ENCODE results near the gene TARS3. TPM values are rescaled to one million over a fixed set of nuclear protein-coding genes. Genes with fewer than 3 reads are reported as not detected.

Gene TARS3
- total RNA-seq, 1 donor from 2014 or later, result 10.4 TPM

GRCh38 chr15:101648356-101648755 lies 75.9 kb downstream of the TARS3 start:
- no peak for DNase-seq (ENCODE audit: low read depth)
- TF ChIP-seq, protein P1, sequence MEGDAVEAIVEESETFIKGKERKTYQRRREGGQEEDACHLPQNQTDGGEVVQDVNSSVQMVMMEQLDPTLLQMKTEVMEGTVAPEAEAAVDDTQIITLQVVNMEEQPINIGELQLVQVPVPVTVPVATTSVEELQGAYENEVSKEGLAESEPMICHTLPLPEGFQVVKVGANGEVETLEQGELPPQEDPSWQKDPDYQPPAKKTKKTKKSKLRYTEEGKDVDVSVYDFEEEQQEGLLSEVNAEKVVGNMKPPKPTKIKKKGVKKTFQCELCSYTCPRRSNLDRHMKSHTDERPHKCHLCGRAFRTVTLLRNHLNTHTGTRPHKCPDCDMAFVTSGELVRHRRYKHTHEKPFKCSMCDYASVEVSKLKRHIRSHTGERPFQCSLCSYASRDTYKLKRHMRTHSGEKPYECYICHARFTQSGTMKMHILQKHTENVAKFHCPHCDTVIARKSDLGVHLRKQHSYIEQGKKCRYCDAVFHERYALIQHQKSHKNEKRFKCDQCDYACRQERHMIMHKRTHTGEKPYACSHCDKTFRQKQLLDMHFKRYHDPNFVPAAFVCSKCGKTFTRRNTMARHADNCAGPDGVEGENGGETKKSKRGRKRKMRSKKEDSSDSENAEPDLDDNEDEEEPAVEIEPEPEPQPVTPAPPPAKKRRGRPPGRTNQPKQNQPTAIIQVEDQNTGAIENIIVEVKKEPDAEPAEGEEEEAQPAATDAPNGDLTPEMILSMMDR (IDR thresholded peaks at IDR 0.05; ENCODE audit: insufficient read depth, low read length, poor library complexity, severe bottlenecking), result no peak
- H3K27me3 ChIP-seq (ENCODE audit: control insufficient read depth, insufficient read depth, low read length), result no peaks in the 10 kb centered on the region
- no peak overlapping the region for H3K4me3 ChIP-seq (ENCODE audit: low read depth, low read length)
- peaks cover 2% of the 10 kb centered on the region for H3K36me3 ChIP-seq (ENCODE audit: control insufficient read depth, insufficient read depth, low read length)

- TF ChIP-seq, protein P1 (IDR thresholded peaks at IDR 0.05; ENCODE audit: insufficient read depth, low read length, poor library complexity, severe bottlenecking), result no peak
- Histone ChIP-seq H3K36me3 (ENCODE audit: control insufficient read depth, insufficient read depth, low read length) (peaks cover 2% of the 10 kb centered on the region), H3K4me3 (ENCODE audit: low read depth, low read length) (no peak overlapping the region), H3K27me3 (ENCODE audit: control insufficient read depth, insufficient read depth, low read length) (no peaks in the 10 kb centered on the region)
- DNase-seq (ENCODE audit: low read depth), result no peak
Measured at GRCh38 chr15:101647251-101647650, 77.0 kb downstream of the TARS3 start.

DNA sequence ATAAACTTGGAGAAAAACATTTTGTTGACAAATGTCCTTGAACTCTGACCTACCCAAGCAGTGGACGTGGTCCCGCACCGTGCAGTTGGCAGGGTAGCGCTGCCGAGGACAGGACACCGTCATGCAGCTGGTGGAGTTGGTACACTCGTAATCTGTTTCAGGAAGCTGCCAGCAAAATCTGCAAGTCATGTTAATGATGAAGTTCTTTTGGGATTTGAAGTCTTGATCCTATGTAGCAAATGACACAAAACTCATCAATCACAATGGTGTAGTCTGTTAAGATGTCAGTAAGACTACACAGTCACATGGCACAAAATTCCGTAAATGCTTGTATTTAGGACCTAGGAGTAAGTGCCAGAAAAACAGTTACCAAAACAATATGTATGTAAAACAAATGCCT lies 77.6 kb downstream of the TARS3 start:
- no peak for DNase-seq (ENCODE audit: low read depth)
- TF ChIP-seq, protein P1 (IDR thresholded peaks at IDR 0.05; ENCODE audit: insufficient read depth, low read length, poor library complexity, severe bottlenecking), result no peak
- no peaks in the 10 kb centered on the region for H3K27me3 ChIP-seq (ENCODE audit: control insufficient read depth, insufficient read depth, low read length)
- no peak overlapping the region for H3K4me3 ChIP-seq (ENCODE audit: low read depth, low read length)
- H3K36me3 ChIP-seq (ENCODE audit: control insufficient read depth, insufficient read depth, low read length), result peaks cover 2% of the 10 kb centered on the region

DNA sequence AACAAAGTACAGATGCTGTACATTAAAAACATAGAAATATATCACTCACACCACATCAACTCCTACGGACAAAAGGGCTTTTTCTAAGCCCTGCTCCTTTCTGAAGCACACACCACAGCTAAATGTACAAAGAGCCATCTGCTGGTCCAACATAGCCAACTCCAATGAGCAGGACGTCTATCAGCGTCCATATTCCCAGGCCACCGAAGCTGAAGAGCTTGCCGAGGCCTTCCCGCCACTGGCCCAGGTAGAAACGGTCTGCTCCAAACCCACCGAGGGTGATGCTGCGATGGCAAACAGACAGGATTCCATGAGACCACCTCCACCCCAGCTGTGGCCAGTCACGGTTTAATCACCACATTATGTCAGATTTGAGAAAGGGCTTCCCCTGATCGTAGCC lies 81.9 kb downstream of the TARS3 start:
- Histone ChIP-seq H3K4me3 (ENCODE audit: low read depth, low read length) (no peak overlapping the region), H3K27me3 (ENCODE audit: control insufficient read depth, insufficient read depth, low read length) (no peaks in the 10 kb centered on the region), H3K36me3 (ENCODE audit: control insufficient read depth, insufficient read depth, low read length) (peaks cover 2% of the 10 kb centered on the region)
- TF ChIP-seq, protein P1 (IDR thresholded peaks at IDR 0.05; ENCODE audit: insufficient read depth, low read length, poor library complexity, severe bottlenecking), result peak; percentile 24
- DNase-seq (ENCODE audit: low read depth), result no peak

GRCh38 chr15:101641894-101642293 lies 82.4 kb downstream of the TARS3 start:
- no peak overlapping the region for H3K4me3 ChIP-seq (ENCODE audit: low read depth, low read length)
- H3K27me3 ChIP-seq (ENCODE audit: control insufficient read depth, insufficient read depth, low read length), result no peaks in the 10 kb centered on the region
- DNase-seq (ENCODE audit: low read depth), result peak; percentile 55
- peaks cover 2% of the 10 kb centered on the region for H3K36me3 ChIP-seq (ENCODE audit: control insufficient read depth, insufficient read depth, low read length)
- TF ChIP-seq, protein P1 (IDR thresholded peaks at IDR 0.05; ENCODE audit: insufficient read depth, low read length, poor library complexity, severe bottlenecking), result no peak

DNA sequence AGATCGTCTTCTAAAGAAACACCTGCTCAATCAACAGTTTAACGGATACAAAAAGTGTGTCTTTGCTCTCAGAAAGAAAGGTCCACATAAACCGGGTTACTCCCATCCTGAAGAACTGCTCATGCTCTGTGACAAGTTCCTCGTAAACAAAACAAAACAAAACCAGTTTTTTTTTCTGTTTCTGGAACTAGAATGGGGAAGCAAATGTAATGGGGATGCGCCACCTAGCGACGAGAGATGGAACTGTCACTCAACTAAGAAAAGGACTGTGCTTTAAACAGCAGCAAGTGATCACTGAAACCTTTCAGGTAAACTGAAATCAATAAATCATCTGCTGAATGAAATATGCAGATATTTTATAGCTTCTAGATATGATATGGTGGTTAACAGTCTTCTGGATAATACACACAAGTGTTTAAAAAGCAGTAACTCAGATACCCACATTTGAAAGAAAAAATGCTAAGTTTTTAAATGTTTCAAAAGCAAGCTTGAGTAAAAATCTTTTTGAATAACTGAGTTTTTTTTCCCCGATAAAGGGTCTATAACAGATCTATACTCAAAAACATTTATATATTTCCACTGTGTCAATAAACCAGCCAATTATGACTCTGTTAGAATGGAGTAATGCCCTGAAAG lies 83.0 kb downstream of the TARS3 start:
- TF ChIP-seq, protein P1 (IDR thresholded peaks at IDR 0.05; ENCODE audit: insufficient read depth, low read length, poor library complexity, severe bottlenecking), result peak; percentile 82
- Histone ChIP-seq H3K27me3 (ENCODE audit: control insufficient read depth, insufficient read depth, low read length) (no peaks in the 10 kb centered on the region), H3K4me3 (ENCODE audit: low read depth, low read length) (no peak overlapping the region), H3K36me3 (ENCODE audit: control insufficient read depth, insufficient read depth, low read length) (no peaks in the 10 kb centered on the region)
- DNase-seq (ENCODE audit: low read depth), result no peak
